SK-N-SH (cell line): ENCODE measurements around the gene CCND1.

Experiments used
- EZH2phosphoT487 ChIP-seq: fragments of 200-600 bp; sonication (generic); IDR thresholded peaks from 2 replicates; pipeline ENCODE4 v1.6.1; 2017; ENCODE audit warnings: low read depth, mixed run types, mild to moderate bottlenecking, antibody characterized with exemption, moderate library complexity, borderline replicate concordance
- FOXM1 ChIP-seq: IDR thresholded peaks from 2 replicates; pipeline ENCODE4 v1.4.0; 2012; ENCODE audit warnings: low read depth, mild to moderate bottlenecking
- JUND ChIP-seq: IDR thresholded peaks from 2 replicates; pipeline ENCODE4 v1.4.0; 2012
- NFIC ChIP-seq: IDR thresholded peaks from 2 replicates; pipeline ENCODE4 v1.4.0; 2012; ENCODE audit warnings: borderline replicate concordance
- TEAD4 ChIP-seq: IDR thresholded peaks from 2 replicates; pipeline ENCODE4 v1.4.0; 2012; ENCODE audit warnings: mild to moderate bottlenecking, borderline replicate concordance; ENCODE audit not compliant: insufficient read depth
- TF ChIP-seq, protein P1 (sequence below): fragments of 200-600 bp; sonication (generic); IDR thresholded peaks from 2 replicates; pipeline ENCODE4 v1.6.1; 2017; ENCODE audit warnings: antibody characterized with exemption, mild to moderate bottlenecking, moderate library complexity
- TF ChIP-seq, protein P2 (sequence below): IDR thresholded peaks from 2 replicates; pipeline ENCODE4 v1.4.0; 2012; ENCODE audit warnings: low read depth, borderline replicate concordance

DNA sequence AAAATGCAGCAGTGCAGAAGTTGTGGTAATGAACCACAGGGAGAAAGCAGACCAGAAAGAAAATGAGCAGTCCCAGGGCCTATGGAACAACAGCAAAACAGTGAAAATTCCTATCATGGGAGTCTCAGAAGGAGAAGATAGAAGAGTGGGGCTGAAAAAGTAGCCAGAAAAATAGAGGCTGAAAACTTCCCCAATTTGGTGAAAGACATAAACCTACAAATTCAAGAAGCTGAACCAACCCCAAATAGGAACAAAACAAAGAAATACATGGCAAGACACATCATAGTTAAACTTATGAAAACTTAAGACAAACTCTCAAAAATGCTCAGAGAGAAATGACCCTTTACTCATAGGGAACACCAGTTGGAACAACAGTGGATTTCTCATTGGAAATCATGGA, 51.5 kb downstream of the CCND1 start:
- TF ChIP-seq, protein P1, sequence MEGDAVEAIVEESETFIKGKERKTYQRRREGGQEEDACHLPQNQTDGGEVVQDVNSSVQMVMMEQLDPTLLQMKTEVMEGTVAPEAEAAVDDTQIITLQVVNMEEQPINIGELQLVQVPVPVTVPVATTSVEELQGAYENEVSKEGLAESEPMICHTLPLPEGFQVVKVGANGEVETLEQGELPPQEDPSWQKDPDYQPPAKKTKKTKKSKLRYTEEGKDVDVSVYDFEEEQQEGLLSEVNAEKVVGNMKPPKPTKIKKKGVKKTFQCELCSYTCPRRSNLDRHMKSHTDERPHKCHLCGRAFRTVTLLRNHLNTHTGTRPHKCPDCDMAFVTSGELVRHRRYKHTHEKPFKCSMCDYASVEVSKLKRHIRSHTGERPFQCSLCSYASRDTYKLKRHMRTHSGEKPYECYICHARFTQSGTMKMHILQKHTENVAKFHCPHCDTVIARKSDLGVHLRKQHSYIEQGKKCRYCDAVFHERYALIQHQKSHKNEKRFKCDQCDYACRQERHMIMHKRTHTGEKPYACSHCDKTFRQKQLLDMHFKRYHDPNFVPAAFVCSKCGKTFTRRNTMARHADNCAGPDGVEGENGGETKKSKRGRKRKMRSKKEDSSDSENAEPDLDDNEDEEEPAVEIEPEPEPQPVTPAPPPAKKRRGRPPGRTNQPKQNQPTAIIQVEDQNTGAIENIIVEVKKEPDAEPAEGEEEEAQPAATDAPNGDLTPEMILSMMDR: no peak
- TF ChIP-seq NFIC (no peak), EZH2phosphoT487 (no peak), TEAD4 (no peak), JUND (no peak), FOXM1 (no peak)
- TF ChIP-seq, protein P2, sequence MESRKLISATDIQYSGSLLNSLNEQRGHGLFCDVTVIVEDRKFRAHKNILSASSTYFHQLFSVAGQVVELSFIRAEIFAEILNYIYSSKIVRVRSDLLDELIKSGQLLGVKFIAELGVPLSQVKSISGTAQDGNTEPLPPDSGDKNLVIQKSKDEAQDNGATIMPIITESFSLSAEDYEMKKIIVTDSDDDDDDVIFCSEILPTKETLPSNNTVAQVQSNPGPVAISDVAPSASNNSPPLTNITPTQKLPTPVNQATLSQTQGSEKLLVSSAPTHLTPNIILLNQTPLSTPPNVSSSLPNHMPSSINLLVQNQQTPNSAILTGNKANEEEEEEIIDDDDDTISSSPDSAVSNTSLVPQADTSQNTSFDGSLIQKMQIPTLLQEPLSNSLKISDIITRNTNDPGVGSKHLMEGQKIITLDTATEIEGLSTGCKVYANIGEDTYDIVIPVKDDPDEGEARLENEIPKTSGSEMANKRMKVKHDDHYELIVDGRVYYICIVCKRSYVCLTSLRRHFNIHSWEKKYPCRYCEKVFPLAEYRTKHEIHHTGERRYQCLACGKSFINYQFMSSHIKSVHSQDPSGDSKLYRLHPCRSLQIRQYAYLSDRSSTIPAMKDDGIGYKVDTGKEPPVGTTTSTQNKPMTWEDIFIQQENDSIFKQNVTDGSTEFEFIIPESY: no peak
